HG03521 (cell line): ENCODE results near the gene TTC23L.

Source experiments
- ATAC-seq: cut with Tn5 transposase; IDR thresholded peaks from one replicate; pipeline ENCODE4 v1.9.1; 2021; ENCODE audit warnings: mild to moderate bottlenecking, moderate library complexity; ENCODE audit not compliant: unreplicated experiment

The TTC23L gene

DNA sequence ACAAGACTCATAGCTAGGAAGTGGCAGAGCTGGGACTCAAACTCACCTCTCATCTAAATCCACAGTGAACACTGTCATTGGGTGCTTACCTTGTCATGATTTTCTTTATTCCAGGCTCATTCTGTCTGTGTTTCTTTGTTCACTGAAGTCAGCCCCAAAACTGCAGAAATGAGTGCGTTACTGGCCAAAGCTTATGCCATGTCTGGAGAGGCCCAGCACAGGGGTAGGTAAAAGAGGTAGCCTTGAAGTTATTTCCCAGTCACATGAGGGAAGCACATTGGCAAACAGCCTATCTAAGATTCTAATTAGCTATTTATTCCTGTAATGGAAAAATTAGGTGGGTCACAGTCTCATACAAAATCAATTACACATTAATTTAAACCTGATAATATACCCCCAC, 29.8 kb downstream of the TTC23L start:
- ATAC-seq = no peak

DNA sequence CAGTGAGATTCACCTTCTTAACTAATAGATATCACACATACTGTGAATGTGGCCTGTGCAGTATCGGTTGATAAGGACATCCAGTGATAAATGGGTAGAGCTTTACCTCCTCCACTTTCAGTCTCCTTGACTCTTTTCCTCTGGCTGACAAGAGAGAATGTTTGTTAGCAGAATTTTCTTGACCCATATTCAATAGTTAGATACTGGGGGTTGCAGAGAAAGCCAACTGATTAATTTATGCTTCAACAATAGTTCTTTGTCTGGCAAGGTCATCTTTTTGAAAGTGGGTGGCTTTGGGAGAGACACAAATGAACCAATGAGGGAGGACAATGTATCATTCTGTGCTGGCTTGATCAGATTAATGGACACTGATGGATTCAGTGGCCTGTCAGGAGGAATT, 30.3 kb downstream of the TTC23L start:
- no peak for ATAC-seq

DNA sequence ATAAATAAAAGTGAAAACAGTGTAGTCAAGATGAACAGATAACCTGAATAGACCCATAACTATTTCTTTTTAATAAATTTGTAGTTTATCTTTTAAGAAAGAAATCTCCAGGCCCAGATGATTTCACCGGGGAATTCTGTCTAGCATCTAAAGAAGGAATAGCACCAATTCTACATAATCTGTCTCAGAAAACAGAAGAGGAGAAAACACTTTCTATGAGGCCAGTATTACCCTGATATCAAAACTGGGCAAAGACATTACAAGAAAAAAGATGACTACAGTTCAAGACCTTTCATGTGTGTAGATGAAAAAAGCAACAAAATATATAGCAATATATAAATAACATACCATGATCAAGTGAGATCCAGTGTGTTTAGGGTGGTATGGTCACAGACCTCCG, 31.4 kb downstream of the TTC23L start:
- ATAC-seq = no peak

GRCh38 chr5:34876275-34876674, 37.3 kb downstream of the TTC23L start:
- ATAC-seq = no peak

GRCh38 chr5:34881246-34881645, 42.3 kb downstream of the TTC23L start:
- no peak for ATAC-seq

DNA sequence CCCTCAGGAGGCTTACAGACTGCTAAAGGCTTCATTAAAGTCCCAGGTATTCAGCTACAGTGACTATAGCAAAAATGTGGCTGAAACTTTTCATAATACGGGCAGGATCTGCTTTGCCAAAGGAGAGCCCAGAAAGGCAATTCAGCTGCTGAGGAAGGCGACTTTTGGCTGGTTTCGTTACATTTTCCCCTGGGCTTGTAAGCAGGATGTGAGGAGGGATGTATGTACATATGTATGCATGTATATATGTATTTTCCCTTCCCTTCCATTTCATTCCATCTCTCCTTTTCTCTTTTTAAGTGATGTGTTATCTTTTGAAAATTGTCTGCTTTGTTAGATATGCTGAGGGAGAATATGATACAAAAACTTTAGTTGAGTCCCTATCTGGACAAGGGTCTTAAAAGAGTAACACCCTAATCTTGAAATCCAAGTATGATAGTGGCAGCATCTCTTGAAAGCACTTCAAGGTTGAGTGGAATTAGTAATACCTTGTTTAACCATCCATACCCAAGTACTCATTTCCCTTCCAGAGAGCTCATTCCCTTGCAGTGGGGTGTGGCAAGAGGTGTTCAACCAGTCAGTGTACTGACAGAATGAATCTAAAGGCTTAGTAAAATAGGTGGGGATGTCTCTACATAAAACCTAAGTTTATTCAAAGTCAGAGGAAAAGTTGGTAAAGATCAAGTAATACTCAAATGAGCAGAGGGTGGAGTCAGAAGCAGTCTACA, 47.6 kb downstream of the TTC23L start:
- ATAC-seq = no peak

DNA sequence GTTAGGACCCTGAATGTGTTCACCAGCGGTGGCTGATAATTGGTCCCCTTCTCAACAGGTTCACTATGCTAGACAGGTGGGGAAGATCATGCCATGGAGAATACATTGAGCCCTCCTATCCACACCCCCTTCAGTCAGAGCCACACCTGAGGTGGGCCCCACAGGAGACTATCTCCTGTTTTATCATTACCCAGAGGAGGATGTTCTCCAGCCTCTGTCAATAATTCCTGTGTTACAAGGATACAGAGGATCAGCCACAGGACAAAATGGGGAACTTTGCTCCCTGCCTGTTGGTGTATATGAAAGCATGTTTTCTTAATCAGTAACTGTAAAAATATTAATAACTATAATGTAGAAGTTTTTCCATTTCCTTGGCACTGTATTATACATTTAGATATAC, 50.4 kb downstream of the TTC23L start:
- no peak for ATAC-seq

GRCh38 chr5:34891981-34892380, 53.0 kb downstream of the TTC23L start:
- ATAC-seq = no peak

DNA sequence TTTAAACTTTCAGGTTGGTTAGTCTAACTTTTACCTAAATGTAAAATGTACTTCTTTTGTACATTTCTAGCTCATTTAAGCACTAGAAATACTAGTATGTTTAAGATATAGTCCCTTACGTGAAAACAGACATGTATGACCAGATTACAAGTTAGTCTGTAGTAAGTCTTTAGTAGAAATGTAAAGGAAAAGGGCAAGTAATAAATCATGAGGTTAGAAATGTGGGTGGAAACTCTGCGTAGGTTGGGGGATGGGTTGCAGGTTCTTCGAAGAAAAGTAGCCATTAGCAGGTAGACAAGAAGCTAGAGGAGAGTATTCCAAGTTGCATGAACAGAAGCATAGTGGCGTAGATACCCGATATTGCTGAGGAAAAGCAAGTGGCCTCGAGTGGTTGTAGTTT, 53.5 kb downstream of the TTC23L start:
- ATAC-seq = no peak

DNA sequence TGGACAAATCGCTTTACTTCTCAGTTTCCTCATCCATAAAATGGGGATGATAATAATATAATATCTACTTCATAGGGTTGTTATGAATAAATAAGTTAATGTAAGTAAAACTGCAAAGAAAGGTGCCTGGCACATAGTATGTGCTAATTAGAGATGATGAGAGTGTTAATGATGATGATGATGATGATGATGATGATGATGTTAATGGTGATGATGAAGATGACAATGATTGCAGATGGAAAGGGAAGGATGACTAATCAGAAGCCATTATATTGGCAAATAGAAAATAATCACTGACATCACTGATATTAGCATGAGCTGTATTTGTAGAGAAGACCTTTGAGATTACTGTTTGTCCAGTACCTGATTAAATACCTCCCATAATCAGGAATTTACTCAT, 55.8 kb downstream of the TTC23L start:
- no peak for ATAC-seq

GRCh38 chr5:34895641-34896419, 56.9 kb downstream of the TTC23L start:
- no peak for ATAC-seq

DNA sequence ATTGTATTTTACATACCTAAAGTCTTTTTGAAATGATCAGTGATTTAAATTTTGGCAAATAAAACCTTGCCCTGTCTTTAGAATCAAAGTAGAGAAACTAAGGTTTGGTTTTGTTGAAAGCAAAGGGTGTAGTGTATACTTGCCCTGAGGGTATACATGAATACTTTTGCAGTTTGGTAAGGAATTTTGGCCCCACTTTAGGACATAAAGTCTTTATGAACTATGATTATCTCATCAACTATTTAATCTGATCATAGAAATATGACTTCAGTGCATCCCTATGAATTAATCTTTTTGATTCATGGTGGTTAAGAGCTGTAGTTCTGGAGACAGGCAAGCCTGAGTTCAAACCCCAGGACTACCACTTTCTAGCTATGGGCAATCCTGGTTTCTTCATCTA, 58.7 kb downstream of the TTC23L start:
- no peak for ATAC-seq

DNA sequence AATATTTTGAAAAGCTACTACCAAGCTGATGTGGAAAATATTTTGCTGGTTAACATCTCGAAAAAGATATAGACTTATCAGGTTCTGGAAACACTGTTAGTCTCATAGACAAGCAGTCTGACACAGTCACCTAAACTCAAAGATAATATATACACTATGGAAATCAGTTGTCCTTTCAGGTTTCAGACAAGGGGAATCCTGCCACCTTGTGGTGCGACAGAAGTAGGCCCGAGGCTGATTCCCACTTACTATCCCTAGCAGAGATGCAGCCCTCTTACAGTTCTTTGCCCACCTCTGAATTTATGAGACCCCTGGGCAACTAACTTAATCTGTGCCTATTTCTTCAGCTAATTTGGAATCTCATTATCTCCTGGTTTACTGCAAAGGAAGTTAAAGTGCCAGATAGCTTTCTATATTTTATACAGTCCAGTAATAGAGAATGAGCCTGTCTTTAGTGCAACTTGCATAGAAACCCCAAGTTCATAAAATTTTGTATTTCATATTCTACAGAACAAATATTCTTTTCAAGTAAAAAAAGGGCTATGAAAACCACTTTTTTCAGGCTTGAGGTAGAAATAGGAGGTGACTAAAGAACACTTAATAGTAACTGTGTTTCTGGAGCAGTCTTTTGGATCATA, 59.4 kb downstream of the TTC23L start:
- peak; percentile 80 for ATAC-seq

DNA sequence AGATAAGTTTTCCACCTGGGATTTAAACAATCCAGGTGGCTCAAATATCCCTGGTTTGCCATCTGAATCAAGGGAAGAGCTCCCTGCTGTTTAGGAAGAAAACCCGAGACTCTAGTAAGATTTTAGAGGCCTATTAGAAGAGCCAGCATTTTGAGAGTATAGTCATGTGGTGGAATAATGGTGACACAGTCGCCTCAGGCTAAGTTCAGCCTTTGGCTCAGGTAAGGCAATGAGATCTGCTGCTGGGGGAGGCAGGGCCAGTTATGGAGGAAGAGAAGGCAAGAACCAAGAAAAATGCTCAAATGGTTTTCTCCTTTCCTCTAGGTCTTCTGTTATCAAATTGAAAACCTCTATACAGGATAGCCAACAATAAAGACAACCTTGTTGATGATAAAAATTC, 60.1 kb downstream of the TTC23L start:
- no peak for ATAC-seq

GRCh38 chr5:34900652-34901051, 61.7 kb downstream of the TTC23L start:
- ATAC-seq = no peak

DNA sequence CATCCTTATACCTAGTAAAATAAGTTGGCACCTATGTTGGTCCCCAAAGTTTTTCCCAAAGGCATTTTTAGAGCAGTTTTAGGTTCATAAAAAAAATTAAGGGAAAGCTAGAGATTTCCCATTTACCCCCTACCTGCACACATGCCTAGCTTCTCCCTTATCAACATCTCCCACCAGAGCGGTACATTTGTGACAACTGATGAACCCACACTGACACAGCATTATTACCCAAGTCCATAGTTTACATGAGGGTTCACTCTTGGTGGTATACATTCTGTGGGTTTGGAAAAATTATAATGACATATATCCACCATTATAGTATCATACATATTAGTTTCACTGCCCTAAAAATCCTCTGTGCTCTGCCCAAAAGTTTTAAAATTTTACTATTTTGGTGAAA, 64.3 kb downstream of the TTC23L start:
- ATAC-seq = no peak

DNA sequence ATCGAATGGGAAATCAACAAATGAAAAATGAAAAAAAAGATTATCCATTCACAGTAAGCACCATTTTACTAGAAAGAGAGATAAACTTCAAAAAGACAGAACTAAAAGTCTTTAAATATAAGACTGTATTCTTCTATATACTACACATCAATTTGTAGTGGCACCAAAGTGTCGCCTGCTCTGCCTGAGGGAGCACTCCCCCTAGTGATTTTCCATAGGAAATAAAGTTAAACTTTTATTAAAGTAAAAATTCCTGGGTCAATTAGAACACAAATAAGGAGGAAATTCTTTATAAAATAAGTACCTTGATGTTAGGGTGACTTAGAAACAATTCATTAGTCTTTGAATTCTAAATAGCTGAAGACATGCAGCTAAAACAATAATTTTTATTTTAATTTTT, 66.6 kb downstream of the TTC23L start:
- ATAC-seq = no peak

DNA sequence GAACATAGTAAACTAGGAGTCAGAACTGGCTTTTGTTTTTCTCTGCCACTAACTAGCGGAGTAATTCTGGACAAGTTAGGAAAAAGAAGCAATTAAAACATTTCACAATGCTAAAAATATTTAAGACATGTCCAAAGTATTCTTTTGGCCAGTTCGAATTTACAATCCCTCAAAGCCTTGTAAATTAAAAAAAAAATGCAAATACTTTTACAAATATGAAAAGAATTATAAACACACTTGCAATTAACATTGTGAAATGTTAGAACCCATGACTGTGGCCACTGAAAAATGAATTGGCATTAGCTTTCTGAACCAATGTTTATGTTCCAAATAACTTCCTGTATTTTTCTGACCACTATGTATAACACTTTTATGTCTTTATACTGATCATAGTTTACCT, 74.1 kb downstream of the TTC23L start:
- no peak for ATAC-seq

DNA sequence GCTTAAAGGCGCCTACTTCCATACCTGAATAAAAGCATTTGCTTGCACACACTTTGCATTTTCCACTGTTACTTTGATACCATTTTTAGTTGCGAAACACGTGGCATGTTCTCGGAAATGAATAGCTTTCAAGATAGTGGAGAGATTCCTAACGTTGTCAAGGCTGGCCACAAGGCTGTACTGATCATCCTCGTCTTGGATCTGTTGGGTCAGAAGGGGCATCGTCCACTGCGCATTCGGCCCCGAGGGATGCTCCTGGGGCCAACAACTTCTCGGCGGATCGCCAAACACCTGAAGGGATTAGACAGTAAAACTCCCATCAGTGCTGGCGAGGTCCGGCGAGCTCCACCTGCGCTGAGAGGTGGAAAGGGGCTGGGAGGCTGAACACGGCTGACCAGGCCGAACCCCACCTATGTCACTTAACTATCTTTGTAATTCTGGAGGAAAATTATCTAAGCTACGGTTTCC, 75.7 kb downstream of the TTC23L start:
- ATAC-seq = peak; percentile 11

- ATAC-seq = peak; percentile 98
Observed at GRCh38 chr5:34915139-34915855, 76.3 kb downstream of the TTC23L start, which contains the start of the genes BRIX1 and RAD1. TSS of gene BRIX1 (plus strand) at chr5:34915711. CDS start at chr5:34915739, 28 bp downstream. TSS of gene RAD1 (minus strand) at chr5:34915504. CDS start at chr5:34914892, 612 bp downstream.

DNA sequence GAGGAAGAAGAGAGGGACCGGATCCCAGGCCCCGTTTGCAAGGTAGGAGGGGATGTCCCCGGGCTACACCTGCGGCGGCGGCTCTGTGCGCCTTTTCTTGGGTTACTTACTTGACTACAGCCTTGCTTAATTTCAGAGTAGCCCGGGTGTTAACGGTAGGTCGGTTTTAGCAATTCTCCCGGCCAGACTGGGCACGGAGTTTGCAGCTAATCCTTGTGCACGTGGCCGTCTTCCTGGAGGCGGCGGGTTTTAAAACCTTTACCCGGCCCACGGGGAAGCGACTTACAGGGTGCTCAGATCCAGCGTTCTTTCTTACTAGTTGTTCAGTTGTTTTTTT, 76.9 kb downstream of the TTC23L start:
- ATAC-seq = peak; percentile 10
